Medulla oblongata (tissue), 1 donor: ENCODE data around the gene OBSCN.

ENCODE experiments used
- DNase-seq: peaks from one replicate; pipeline ENCODE4 v3.0.0-alpha.2; 2015; ENCODE audit errors: extremely low spot score

Gene OBSCN, protein sequence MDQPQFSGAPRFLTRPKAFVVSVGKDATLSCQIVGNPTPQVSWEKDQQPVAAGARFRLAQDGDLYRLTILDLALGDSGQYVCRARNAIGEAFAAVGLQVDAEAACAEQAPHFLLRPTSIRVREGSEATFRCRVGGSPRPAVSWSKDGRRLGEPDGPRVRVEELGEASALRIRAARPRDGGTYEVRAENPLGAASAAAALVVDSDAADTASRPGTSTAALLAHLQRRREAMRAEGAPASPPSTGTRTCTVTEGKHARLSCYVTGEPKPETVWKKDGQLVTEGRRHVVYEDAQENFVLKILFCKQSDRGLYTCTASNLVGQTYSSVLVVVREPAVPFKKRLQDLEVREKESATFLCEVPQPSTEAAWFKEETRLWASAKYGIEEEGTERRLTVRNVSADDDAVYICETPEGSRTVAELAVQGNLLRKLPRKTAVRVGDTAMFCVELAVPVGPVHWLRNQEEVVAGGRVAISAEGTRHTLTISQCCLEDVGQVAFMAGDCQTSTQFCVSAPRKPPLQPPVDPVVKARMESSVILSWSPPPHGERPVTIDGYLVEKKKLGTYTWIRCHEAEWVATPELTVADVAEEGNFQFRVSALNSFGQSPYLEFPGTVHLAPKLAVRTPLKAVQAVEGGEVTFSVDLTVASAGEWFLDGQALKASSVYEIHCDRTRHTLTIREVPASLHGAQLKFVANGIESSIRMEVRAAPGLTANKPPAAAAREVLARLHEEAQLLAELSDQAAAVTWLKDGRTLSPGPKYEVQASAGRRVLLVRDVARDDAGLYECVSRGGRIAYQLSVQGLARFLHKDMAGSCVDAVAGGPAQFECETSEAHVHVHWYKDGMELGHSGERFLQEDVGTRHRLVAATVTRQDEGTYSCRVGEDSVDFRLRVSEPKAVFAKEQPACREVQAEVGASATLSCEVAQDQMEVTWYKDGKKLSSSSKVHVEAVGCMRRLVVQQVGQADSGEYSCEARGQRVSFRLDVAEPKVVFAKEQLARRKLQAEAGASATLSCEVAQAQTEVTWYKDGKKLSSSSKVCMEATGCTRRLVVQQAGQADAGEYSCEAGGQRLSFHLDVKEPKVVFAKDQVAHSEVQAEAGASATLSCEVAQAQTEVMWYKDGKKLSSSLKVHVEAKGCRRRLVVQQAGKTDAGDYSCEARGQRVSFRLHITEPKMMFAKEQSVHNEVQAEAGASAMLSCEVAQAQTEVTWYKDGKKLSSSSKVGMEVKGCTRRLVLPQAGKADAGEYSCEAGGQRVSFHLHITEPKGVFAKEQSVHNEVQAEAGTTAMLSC (N-terminal part only)

DNA sequence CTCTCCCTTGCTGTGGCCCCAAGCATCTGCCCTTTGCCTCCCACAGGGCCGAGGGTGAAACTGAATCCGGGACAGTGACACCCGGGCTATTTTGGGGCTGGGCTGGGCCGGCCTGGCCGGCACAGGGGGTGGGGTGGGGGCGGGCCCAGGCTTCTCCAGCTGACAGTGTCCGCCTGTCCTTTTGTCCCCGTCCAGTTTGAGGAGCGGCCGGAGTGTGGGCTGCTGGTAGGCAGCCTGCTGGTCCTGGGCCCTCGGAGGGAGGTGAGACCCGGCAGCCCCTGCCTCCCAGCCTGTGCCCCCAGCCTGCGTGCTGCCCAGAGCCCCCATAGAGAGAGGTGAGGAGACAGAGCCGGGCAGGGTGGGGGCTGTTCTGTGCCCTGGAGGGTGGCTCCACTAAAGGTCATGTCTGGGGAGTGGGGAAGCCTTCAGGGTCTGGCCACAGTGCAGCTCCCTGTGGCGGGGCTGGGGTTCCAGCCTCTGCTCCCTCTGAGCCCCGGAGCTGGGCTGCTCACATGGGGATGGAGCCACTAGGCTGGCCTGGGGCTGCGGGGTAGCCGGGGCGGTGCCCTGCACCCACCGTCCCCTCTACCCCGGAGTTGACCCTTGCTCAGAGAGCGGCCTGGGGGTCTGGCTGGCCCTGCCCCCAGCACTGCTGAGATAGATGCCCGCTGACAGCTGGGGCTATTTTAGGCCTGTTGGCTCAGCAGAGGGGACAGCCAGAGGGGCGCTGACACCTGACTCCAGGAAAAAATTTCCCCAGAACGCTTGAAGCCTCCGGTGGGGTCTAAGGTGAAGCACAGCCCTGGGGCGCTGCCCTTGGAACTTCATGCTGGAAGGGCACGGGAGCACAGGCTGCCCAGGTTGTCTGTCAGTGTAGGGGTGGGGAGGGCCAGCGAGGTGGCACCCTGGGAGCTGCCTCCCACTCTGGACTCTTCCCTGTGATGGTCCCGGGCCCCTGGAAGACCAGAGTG, at the start of gene OBSCN:
Gene OBSCN (plus strand): TSS at position 194 of the 971 bp plus-strand sequence. CDS start 3,740 bp downstream, outside the sequence.
- DNase-seq, result no peak

DNA sequence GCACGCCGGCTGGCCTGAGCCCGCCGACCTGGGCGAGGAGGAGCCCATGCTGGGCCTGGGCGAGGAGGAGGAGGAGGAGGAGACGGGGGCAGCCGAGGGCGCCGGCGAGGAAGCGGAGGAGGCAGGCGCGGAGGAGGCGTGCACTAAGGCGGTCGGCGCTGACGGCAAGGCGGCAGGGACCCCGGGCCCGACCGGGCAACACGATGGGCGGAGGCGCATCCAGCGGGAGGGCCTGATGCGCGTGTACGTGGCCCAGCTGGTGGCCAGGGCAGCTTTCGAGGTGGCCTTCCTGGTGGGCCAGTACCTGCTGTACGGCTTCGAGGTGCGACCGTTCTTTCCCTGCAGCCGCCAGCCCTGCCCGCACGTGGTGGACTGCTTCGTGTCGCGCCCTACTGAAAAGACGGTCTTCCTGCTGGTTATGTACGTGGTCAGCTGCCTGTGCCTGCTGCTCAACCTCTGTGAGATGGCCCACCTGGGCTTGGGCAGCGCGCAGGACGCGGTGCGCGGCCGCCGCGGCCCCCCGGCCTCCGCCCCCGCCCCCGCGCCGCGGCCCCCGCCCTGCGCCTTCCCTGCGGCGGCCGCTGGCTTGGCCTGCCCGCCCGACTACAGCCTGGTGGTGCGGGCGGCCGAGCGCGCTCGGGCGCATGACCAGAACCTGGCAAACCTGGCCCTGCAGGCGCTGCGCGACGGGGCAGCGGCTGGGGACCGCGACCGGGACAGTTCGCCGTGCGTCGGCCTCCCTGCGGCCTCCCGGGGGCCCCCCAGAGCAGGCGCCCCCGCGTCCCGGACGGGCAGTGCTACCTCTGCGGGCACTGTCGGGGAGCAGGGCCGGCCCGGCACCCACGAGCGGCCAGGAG, 49.5 kb upstream of the OBSCN start:
- no peak for DNase-seq

DNA sequence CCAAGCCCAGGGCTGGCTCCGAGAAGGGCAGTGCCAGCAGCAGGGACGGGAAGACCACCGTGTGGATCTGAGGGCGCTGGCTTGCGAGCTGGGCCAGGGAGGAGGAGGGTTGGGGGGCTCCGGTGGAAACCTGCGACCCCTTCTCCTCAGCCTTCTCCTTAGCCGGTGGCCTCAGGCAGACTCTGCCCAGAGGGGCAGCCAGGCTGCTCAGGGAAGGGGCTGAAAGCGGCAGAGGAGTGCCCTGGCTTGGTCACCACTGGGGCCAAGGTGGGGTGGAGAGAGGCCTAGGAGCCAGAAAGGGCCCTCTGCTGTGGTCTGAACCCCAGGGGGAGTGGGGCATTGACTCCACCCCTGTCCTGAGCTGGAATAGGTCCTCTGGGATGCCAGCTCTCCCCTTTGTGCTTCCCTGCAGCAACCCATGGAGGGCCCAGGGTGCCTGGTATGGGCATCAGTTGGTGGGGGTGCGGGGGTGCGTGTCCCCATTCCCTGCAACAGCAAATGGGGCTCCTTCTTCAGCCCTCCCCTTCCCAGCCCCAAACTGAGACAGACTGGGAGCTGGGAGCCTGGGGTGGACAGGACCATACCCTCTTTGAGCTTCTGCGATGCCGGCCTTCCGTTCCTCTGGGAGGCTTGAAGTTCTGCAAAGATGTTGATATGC, 48.7 kb upstream of the OBSCN start:
- DNase-seq, result no peak

DNA sequence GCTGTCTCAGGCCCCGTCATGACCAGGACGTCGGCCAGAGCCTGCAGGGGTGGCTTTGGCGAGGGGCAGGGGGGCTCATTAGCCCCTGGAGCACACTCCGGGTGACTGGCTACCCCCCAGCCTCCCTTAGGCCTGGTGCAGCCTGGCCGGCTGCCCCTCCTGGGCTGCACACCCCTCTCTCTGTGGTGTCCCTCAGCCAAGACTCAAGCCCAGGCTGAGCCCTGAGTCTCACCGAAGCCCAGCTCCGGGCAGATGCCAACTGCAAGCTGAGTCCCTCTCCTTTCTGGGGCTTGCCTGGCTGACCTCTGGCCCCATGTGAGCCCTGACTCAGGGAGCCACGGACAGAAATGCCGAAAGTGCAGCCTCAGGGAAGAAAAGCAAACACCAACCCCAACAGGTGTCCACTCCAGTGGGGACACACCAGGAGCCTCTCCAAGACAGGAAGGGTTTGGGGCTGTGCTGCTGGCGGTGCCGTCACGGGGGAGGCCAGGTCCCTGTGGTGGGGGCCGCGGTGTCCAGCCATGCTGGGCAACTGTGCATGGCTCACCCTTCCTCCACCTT, 47.6 kb upstream of the OBSCN start:
- DNase-seq, result no peak

DNA sequence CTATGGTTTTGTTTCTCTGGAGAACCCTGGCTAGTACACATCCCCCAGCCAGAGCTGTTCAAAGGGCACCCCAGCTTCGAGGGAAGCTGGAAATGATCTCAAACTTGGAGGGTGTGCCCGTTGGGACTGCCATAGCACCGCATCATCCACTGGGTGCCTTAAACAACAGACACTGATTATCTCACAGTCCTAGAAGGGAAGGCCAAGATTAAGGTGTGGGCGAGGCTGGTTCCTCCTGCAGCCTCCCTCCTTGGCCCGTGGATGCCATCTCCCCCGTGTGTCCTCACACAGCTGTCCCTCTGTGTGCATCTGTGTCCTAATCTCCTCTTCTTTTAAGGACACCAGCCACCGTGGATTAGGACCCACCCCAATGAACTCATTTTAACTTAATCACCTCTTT, 46.5 kb upstream of the OBSCN start:
- no peak for DNase-seq

DNA sequence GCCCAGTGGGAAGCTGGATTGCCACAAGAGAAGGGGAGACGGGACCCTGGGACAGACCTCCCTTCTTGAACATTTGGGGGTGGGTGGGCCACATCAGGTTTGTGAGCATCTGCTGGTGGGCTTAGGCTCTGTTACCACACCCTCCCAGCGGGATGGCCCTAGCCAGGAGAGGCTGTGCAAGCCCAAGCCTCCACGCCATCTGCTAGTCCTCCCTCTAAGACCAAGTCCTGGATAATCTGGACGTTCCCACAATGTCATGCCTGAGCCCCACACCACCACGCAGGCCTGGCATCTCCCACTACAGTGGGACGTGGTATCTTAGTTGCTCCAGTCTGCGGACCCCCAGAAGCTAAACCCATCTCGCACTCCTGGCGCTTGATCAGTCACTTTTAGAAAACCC, 46.0 kb upstream of the OBSCN start:
- DNase-seq, result no peak

DNA sequence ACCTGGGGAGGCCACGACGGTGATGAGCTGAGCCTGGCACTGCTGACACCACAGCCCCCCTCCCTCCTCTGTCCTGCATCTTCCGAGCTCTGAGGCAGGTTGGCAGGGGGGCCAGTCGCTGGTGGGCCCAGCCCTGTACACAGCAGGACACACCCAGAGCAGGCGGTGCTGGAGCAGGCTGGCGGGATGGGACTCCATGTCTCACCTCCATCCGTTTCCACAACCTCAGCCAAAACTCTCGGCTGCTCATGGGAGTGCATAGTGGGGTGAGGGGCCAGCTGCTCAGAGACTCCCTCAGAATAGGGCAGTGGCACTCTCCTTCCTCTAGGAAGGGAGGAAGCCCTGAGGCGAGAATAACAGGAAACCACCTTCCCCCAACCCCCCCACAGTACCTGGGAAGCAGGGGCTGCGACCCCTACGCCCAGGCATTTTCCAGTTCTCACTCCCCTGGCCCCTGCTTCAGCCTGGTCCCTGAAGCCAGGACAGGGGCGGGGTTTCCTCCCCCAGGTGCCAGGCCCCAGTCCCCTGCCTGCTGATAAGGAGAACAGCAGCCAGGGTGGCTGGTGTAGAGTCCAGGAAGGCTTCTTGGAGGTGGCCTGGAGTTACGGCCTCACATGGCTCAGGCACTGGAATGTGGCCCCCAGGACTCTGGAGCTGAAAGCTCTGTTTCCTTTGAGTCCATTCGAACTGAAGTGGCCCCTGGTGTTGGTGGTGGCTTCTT, 45.4 kb upstream of the OBSCN start:
- no peak for DNase-seq

DNA sequence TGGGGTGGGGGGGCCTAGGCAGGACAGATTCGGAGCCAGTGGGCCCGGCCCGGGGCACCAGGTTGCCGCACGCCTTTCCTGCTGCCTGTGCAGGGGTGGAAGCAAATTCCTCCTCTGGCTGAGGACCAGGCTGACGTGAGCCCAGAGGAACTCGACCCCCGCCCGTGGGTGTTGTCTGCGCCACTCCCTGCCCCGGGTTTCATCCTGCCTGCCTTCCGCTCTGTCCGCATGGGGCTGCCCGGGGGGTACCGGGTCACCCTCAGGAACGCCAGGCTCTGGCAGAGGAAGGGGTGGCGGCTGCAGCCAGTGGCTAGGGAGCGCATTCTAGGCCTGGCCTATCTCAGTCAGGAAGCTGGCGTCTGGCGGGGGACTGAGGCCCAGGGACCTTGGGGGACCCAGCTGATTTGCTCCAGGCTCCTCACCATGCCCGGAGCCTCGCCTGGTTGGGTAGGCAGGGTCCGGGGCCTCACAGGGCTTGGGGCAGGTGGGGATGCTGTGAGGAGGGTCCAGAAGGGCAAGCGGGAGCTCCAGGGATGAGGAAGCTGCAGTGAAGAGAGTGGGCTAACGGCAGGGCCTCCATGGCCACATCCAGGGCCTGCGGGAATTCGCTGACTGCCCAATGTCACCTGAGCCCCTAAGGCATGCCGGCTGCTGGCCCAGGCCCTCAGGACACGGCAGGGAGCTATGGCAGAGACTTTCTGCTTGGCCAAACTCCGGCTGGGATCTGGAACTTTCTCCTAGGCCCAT, 44.7 kb upstream of the OBSCN start:
- DNase-seq, result no peak

DNA sequence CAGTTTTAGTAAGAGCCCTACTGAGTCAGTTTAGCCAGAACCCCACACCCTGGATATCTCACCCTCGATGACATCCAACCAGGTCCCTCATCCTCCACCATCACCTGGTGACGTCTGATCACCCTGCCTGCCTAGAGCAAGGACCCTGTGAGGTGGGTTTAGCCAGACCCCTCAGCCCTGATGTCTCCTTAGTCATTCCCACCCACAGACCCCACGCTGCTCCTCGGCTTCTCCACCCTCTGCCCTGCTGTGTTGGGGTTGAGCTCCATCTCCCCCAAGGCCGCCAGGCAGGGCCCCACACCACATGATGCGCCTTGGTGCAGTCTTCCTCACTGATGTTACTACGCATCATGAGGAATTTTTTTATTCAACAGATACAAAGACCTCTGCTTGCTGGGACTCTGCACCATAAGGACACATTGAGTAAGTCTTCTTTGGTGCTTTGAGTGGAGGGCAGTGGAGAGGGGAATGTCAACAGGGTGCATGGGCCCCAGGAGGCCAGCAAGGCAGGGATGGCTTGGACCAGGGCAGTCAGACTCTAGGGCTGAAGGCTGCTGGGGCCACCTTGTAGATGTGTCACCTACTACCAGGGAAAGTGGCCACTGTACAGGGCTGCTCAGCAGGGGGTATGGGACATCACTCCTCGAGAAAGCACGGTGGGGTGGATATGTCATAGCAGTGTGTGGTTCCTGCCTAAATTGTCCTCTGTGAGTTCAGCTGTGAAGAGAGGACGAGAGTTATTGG, 43.9 kb upstream of the OBSCN start:
- no peak for DNase-seq

DNA sequence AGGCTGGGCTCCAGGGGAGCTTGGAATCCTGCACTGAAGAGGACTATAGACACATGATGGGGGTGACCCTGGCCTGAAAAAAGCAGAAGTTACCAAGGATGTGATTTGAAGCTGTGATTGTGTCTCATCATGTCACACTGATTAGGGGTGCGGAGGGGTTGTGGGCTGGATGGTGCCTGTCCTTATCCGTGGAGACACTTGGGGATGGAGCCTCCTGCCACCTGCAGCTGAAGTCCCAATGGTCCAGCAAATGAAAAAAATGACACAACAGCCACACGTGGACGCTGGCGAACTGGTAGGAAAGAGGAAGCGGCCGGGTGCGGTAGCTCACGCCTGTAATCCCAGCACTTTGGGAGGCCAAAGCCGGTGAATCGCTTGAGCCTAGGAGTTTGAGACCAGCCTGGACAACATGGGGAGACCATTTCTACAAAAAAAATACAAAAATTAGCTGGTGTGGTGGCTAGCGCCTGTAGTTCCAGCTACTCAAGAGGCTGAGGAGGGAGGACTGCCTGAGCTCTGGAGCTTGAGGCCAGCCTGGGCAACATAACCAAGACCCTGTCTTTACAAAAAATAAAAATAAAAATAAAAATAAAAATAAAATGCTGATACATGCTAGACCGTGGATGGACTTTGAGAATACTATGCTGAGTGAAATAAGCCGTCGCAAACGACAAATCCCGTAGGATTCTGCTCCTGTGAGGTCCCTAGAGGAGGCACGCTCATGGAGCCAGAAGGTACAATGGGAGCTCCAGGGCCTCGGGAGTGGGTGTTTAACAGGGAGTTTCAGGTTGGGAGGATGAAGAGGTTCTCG, 43.1 kb upstream of the OBSCN start:
- DNase-seq, result no peak

DNA sequence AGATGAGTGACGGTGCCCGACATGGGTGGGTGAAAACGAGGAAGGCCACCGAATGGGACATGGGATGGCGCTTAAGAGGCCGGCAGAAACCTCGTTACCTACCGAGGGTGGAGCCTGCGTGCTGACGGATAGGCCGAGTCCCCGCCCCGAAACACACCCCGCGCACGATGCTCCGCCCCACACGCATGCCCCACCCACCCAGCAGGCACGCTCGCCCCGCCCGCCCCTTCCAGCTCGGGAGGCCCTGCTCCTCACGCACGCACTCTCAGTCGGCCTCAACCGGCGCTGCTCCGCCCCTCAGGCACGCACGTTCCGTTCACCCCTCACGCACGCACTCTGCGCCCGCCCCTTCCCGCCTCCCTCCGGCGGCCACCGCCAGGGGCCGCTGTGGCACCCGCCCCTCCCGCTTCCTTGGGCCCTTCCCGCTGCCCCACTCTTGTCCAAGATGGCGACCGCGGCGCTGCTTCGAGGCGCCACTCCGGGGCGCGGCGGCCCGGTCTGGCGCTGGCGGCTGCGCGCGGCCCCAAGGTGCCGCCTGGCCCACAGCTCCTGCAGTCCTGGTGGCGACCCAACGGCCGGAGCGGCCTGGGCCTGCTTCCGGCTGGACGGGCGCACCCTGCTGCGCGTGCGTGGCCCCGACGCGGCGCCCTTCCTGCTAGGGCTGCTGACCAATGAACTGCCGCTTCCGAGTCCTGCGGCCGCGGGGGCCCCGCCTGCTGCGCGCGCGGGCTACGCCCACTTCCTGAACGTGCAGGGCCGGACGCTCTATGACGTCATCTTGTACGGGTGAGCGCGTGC, 42.3 kb upstream of the OBSCN start, which contains the start of gene IBA57:
Gene IBA57 (plus strand): TSS at position 433 of the 798 bp plus-strand sequence. CDS start 13 bp downstream, at position 446.
- DNase-seq, result peak; percentile 98

DNA sequence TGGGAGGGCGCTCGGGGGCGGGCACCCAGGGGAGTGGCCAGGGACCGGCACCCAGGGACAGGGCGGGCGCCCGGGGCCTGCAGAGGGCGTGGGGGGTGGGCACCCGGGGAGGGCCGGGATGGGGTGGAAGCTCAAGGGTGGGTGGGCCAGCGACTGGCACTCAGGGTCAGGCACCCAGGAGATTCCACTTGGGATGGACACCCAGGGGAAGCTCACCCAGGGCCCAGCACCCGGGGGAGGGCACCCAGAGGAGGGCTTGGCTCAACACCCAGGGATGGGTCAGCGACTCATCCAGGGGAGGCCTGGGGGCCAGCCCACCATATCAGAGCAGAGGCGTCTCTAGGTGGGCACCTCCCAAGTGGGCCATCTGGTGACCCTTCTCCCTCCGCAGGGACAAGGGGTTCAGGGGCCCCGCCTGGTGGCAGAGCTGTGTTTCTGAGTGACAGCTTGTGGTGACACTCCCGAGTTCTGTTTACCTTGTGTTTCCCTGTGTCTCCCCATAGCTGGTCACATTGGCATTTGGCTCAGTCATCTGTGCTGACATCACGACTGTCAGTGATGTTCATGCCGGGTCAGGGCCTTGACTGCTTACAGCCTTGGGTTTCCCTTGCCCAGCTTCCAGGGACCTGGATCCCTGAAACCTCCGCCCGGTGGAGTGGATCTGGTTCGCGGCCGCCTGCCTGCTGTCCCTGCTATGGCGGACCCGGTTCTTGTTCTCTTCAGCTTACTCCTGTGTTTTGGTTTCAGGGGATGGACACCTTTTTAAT, 41.5 kb upstream of the OBSCN start:
- peak; percentile 87 for DNase-seq

DNA sequence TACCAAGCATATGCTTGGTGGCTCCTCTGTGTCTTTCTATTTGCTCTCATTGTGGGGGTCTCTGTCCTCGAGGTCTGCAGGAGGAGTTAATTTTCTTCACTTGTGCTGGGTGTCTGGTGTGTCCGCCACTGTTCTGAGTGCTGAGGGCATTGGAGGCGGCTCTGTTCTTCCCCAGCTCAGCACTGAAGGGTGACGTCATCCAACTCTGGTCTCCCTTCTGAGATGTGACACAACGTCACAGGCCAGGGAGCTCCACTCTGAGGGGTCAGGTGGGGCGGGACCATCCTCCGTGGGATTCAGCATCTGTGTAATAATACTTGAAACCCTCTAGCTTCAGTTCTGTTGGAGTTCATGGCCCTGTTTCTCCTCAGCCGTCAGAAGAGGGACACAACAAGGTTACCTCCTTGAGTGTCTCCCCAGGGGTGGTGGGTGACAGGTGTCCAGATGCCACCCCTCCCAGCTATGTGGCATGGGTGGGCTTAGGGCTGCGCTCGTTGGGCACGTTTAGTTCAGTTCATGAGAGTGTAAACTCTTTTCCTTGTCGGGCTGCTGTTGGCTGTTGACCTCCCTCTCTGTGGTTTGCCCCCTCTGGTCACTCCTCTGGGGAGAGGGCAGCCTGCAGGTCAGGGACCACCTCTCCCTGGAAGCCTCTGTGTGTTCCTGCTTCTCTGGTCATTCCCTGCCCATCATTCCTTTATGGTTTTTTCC, 39.1 kb upstream of the OBSCN start:
- DNase-seq, result no peak

DNA sequence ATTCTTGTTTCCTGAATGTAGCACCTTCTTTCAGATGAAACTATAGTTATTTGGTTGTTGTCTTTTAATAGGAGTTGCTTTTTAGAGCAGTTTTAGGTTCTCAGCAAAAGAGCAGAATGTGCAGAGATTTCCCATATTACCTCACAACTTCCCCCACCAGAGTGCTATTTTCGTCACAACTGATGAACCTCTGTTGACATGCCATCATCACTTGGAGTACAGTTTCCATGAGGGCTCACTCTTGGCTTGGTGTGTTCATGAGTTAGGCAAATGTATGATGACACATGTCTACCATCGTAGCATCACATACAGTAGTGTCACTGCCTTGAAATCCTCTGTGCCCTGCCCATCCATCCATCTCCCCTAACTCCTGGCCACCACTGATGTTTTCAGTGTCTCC, 38.5 kb upstream of the OBSCN start:
- no peak for DNase-seq
